GM18517 (cell line): ENCODE data around the gene MYO3B.
"Not testable (repeated sequence)": the region's sequence is repeated elsewhere in the genome, so short reads cannot be mapped to it uniquely, and the experiment has no call there.

Source experiments
- ATAC-seq: cut with Tn5 transposase; IDR thresholded peaks from one replicate; pipeline ENCODE4 v1.9.1; 2021; ENCODE audit warnings: mild to moderate bottlenecking, moderate library complexity; ENCODE audit not compliant: unreplicated experiment

Gene MYO3B

DNA sequence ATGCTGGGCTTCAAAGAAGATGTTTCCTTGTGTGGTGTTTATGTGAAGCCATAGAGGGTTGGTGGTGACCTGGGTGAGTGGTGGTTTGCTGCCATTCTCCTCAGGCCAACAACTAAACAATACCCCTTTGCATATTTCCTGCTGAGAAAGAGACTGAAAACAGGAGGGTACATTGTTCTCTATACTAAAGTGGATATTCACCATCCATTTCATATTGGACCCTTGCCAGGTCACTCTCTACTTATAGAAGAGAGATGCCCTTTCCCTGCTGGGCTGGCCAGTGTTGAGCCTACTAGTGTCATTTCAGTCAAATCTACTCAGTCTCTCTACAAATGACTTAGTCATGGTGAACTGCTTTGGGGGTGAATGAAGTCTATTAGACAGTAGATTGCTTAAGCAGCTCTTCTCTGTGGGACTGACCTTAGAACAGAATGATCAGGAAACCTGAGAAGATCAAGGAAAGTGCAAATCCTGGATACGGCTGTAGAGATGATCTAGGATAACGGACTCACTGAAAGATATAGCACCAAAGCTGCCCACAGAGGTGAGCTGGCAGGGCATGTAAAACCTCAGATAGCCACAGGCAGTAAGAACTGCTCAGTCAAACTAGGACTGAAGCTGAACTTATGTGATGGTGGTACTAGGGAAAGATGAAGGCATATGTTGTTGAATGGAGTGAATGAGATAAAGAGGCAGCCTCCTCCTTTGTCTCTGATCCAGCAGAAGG, 154.9 kb downstream of the MYO3B start:
- ATAC-seq: no peak

DNA sequence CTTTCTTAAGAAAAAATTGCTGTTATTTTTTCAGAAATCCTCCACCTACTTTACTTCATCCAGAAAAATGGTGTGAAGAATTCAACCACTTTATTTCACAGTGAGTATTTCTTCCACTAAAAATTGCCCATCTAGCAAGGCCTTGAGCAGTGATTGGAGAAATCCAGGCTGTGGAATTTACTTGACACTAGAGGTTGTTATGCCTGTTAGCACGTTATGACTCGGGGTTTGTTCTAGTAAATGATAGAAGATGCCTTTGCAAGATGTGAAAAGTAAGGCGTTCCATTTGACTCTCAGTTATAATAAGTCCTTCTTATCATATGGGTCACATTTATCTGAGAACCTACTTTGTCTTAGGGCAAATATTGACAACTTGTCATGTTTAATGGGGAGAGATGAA, 157.4 kb downstream of the MYO3B start:
- no peak for ATAC-seq

DNA sequence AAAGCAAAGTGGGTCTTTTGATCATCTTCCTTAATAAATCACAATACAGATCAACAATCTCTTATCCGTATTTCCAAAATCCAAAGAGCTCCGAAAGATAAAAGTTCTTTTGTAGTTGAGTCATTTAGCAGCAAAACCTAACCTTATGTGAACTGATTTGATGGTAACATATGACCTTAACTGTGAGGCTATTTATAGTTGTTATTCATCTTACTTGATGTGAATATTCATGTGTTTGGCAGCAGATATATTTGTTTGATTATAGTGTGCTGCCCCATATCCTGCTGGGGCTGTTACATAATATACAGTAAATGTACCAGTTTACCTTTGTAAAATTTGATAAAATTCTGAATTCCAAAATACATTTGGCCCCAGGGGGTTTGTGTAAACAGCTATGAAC, 158.5 kb downstream of the MYO3B start:
- ATAC-seq: no peak

DNA sequence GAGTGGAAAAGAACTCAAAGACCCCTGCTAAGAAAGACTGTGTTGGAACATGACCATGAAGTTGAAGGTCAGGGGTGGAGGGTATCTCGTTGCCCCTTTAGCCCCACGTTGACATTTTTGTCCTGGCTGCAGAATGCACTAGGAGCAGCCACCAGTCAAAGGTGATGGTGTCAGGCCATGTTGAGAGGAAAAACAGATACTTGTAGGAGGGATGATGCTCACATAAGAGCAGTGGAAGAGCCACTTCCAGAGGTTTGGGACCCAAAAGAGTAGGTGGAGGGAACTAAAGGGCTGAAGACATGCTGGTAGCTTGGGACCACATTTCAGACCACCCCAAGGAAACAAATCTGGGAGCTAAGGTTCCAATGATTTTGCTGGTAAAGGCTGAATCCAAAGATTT, 159.0 kb downstream of the MYO3B start:
- no peak for ATAC-seq

DNA sequence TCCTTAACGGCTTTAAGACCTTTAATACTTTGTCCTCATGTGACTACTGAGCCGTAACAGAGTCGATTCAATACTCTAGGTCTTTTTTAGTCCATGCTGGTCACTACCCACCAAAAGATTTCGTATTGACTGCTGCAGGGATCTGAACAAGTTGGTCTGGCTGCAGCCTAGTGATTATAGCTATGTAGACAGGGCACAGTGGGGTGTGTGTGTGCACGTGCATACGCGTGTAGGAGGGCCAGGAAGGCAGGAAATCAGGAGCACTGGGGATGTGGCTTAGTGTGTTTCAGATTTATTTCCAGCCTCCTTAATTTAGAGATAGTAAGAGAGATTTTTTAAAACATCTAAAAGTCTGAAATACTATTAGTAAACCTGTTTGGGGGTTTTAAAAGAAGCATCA, 161.4 kb downstream of the MYO3B start:
- no peak for ATAC-seq

DNA sequence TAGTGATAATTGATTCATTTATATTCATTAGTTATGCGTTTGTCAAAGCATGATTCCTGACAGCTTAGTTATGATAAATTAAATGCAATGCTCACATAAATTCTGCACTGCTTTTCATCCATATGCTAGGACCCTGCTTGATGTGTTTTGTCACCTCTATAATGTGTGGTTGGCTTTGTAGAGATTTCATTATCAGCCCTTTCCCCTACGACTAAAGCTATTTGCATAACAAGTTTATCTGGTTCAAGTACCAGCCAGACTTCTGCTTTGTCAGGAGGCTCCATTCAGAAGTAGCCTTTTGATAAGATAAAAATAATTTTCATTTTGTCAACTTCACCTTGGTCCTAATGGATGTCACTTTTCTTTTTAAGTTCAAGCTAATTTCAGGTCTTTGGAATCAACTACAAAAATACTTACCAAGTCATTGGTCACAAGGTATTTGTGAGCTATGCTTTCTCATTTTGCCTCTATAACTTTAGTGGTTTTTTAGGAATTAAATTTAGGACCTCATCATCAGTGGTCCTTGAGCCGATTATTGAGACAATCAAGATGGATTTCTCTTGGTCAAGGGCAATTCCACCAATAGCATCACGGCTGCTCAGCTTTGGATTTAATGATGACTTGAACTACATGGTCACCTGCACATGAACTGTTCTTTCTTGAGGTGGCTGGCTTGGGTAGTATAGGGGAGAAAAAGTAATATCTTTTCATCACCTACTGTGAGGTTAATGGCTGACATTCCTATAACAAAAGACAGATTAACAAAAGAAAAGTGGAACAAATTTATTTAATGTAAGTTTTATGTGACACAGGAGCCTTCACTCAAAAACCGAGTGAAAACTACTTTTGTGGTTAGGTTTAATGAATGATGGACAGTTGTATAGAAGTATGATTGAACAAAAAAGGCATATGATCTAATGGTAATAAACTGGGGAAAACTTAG, 162.1 kb downstream of the MYO3B start:
- ATAC-seq: no peak

DNA sequence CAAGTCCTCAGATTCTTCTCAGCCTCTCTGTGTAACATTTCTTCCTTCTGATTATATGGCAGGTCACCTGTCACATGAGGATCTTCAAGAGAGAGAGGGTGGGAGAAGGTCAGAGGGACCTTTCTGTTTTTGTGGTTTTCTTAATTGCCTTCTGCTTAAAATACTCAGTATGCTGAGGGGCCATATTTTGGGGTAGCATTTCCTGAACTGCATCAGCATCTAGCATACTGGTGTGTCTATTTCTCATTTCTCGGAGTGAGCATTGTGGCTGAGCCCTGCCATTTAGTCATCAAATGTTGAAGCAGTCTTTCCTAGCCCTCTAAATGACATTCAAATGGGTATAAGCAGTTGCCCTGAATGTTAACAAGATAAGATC, 162.7 kb downstream of the MYO3B start:
- ATAC-seq: peak; percentile 59

DNA sequence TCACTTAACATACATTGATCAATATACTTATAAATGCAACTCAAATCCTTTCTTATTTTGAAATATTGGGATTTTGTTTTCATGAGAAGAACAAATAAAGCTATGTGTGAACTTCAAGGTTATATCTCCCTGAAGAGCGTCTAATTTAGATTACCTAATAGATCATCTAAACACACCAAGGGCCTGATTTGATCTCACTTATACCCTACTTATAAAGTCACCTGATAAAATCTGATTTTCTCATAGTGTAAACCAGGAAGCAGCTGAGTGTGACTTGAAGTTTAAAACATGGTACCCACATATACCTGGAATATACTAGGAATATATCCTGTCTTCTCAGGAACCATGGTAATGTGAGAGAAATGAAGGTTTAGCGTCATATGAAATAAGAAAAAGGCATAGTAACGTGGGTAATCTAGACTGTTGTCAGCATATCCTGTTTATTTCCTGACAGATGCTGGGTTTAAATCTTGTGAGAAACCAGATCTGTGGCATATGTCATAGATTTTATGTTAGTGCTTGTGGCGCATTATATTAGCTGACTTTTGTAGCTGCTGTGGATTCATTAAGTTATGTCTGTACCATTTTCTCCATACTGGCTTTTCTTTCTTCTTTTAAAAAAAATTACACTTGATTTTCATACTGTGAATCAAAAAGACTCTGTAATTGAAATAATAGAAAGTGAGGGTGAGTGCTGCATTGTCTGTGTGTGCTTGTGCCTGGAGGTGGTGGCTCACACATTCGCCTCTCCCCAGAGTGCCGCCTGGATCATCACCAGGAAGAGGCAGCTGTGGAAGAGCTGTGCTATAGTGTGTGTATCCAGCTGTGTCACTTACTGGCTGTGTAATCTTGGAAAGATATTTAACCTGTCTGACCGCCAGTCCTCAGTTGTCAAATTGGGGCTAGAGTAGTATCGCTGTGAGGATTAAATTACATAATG, 164.0 kb downstream of the MYO3B start:
- ATAC-seq: no peak

DNA sequence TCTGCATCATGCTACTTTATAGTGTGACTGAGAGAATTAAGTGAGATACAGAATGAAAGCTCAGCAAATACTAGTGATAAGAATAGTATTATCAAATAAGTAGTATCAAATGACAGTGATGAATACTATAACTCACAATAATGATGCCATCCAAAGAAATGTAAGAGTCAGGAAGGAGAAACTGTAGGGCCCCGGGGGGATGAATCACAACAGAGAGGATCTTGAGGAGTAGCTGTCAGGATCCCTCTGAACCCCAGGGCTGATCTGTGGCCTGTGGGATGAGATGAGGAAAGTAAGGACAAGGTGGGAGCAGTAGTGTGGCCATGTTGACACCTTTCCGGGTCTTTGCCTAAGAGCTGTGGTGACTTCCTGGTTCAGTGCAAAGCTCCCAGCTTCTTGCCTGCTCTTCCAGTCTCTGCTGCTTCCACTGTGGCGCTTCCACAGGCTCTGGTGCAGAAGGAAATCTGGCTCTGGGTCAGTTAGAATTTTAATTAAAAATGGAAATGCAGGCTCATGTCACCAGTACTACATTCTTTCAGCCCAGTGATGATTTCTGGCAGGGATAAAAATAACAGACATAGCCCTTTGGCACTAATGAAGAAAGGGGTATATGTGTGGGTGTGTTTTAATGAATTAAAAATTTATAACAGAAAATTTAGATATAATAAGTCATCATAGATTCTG, 166.9 kb downstream of the MYO3B start:
- no peak for ATAC-seq

DNA sequence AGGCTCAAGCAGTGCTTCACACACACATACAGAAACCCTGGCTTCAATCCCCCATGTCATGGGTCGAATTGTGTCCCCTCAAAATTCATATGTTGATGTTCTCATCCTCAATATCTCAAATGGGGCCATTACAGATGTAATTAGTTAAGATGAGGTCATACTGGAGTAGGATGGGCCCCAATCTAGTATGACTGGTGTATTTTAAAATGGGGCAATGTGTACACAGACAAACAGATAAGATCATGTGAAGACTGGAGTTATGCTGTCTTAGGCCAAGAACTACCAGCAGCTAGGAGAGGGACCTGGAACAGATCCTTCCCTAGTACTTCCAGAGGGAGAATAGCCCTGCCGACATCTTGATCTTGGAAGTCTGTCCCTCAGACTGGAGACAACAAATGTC, 167.7 kb downstream of the MYO3B start:
- no peak for ATAC-seq

DNA sequence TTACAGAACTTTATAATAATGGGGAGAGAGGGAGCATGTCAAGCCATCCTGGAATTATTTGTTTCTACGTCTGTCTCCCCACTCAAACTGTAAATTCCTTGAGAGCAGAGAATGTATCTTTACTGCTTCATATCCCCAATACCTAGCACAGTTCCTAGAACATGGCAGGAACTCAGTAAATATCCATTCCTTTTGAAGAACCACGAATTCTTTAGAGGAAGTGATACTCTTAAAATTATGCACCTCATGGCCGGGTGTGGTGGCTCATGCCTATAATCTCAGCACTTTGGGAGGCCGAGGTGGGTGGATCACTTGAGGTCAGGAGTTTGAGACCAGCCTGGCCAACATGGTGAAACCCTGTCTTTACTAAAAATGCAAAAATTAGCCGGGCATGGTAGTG, 171.3 kb downstream of the MYO3B start:
- ATAC-seq: not testable (repeated sequence)

DNA sequence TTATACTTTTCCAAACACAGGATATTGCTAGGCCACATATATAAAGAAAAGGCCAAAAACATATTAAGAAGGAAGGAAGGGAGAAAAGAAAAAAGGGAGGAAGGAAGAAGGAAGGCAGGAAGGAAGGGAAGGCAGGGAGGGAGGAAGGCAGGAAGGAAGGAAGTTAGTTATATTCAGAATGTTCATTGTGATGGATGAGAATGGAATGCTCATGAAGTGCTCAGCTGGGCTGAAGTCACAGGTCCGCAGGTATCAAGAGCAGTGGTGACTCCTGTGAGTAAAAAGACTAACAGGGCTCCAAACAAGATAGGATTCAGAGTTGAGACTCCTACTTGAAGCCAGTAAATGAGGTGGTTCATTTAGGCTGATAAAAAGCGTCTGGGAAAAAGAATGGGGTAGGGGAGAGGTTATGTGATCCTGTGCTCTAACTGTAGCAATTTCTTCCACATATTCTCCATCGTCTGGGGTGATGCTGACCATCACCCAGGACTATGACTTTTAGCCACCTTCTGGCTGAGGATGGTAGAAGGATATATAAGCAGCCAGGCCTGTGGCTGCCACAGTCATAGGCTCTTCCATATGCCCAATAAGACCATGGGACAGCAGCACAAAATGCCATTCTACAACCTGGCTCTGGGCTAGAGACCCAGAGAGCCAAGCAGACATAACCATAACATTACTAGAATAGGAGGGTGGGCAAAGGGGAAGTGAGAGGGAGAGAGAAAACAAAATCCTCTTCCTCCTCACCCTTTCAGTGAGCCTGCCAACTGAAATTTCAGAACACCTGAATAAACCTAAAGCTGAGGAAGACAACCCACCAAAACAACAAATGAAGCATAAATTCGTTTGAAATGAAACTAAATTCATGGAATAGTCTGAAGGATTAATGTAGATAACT, 173.2 kb downstream of the MYO3B start:
- no peak for ATAC-seq

DNA sequence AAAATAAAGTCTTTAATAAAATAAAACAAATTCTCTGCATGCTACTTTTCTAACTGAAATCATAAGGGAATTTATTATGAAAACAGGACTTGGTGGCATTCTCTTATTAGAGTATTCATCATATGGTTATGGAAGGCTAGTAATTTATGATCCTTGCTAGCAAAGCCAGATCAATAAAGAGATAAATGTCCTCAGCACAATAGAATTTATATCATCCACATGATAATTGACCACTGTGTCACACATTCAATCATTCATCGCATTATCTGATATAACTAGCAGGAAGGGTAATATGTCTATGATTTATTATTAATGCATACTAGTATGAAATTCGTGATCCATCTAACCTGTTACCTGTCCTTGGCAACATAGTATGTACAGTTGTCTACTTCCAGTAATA, 175.8 kb downstream of the MYO3B start:
- ATAC-seq: no peak

DNA sequence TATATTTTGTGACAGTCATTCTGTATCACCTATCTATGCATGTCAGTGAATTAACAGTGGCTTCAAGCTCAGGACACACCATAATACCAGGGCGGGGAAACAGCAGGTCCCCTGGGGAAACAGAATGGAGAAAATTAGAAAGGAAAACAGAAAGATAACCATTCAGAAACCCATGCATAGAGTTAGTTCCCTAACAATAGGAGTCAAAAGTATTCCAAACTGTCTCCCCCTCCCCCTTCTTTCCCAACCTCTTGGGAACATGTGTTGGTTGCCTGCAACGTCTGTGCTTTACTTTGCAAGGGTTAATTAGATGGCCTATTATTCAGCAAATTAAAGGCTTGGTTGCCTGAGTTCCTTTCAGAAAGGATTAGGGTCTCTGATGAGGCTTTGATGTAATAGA, 176.4 kb downstream of the MYO3B start:
- ATAC-seq: no peak

DNA sequence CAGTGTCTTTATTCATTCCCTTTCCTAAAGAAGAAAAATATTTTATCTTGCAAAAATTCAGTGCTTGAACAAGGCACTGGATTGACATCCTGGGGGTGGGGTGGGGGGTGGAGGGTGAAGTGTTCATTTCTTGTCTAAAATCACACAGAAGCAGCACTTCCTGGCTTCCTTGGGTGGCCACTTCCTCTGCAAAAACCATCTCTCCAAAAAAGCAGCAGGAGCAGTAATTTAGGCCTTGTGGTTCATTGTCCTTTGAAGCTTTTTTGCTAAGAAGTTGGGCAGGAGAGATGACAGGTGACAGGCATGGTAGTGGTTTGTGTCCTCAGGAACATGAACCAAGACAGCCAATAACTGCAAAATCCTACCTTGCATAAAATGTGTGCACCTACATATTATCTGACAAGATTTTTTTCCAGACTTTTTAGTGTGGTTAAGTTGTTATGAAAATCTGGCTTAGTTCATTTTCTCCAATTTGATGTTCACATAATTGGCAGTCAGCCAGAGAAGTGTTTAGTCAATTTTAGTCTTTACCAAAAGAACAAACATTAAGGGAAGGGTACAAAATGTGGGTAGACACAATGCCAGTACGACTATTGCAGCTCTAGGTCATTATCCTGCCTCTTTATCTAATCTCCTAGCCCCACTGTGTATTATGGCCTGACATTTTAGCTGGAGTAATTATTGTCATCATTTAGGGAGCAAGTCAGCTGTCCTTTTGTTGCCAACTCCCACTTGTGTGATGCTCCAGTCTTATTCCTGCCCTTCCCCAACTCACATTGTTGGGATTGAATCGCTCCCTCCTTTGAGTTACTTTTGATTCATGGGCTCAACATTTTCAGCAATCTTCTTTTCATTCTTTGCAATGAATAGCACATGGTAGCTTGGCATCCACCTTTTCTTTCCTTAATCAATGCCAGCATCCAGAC, 177.2 kb downstream of the MYO3B start:
- ATAC-seq: no peak

DNA sequence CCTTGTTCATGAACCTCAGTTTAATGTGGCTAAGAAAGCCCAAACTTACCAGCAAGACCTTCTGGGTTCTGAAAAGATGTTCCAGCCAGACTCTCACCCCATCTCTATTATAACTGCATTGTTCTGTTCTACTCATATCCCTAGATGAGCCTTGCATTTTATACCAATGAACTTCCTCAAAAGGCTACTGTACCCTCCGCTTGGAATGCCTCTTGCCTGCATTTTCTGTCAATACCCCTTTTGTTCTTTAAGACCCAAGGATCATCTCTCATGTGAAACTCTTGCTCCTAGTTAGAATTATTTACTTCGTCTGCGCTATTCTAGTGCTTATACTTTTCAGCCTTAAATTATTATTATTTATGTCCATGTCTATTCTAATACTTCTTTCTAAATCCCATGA, 181.5 kb downstream of the MYO3B start:
- no peak for ATAC-seq

DNA sequence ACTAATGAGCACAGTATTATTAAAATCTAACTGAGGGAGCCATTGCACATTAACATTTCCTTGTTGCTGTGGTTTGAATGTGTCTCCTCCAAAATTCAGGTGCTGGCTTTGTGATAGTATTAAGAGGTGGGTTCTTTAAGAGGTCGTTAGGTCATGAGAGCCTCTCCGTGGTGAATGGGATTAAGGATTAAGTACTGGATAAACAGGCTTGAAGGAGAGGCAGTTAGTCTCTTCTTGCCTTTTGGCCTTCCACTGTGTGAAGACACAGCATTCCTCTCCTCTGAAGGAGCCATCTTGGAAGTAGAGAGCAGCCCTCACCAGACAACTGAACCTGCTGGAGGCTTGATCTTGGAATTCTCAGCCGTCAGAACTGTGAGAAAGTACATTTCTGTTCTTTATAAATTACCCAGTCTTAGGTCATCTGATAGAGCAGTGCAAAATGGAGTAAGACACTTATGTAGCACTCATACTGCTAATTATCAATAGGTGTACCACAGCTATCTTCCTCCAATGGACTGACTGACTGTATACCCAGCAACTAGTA, 182.7 kb downstream of the MYO3B start:
- ATAC-seq: no peak
